IMR-90 (cell line): ENCODE data around the gene MPRIP.

Experiments
- BHLHE40 ChIP-seq: fragments of 150-350 bp; IDR thresholded peaks from 2 replicates; pipeline ENCODE4 v1.6.1; 2016; ENCODE audit warnings: mild to moderate bottlenecking, low read depth, low read length
- CHD1 ChIP-seq: IDR thresholded peaks from 2 replicates; pipeline ENCODE4 v1.6.1; 2012; ENCODE audit warnings: low read depth, low read length, improper control_type of control experiment
- MAFK ChIP-seq: IDR thresholded peaks from 2 replicates; pipeline ENCODE4 v1.6.1; 2012; ENCODE audit warnings: low read depth, low read length, improper control_type of control experiment
- MXI1 ChIP-seq: IDR thresholded peaks from 2 replicates; pipeline ENCODE4 v1.6.1; 2012; ENCODE audit warnings: low read depth, mild to moderate bottlenecking, low read length, moderate library complexity, borderline replicate concordance
- NFE2L2 ChIP-seq: fragments of 150-350 bp; IDR thresholded peaks from 2 replicates; pipeline ENCODE4 v1.6.1; 2016; ENCODE audit warnings: low read depth, mild to moderate bottlenecking, low read length
- POLR2A ChIP-seq: IDR thresholded peaks from 2 replicates; pipeline ENCODE4 v1.6.1; 2012; ENCODE audit warnings: mild to moderate bottlenecking, low read depth, low read length
- RCOR1 ChIP-seq: IDR thresholded peaks from 2 replicates; pipeline ENCODE4 v1.6.1; 2012; ENCODE audit warnings: mild to moderate bottlenecking, low read length, improper control_type of control experiment; ENCODE audit not compliant: insufficient replicate concordance
- RFX5 ChIP-seq: IDR thresholded peaks from 2 replicates; pipeline ENCODE4 v1.8.0; 2012; ENCODE audit warnings: low read depth, mild to moderate bottlenecking, low read length, moderate library complexity
- SMC3 ChIP-seq: fragments of 150-350 bp; IDR thresholded peaks from 2 replicates; pipeline ENCODE4 v1.6.1; 2016; ENCODE audit warnings: low read depth, mild to moderate bottlenecking, antibody characterized with exemption, low read length, moderate library complexity
- TF ChIP-seq, protein P1 (sequence below): conservative IDR thresholded peaks from 2 replicates; pipeline ENCODE4 v1.5.1; 2012; ENCODE audit warnings: mild to moderate bottlenecking, low read depth, low read length, improper control_type of control experiment

DNA sequence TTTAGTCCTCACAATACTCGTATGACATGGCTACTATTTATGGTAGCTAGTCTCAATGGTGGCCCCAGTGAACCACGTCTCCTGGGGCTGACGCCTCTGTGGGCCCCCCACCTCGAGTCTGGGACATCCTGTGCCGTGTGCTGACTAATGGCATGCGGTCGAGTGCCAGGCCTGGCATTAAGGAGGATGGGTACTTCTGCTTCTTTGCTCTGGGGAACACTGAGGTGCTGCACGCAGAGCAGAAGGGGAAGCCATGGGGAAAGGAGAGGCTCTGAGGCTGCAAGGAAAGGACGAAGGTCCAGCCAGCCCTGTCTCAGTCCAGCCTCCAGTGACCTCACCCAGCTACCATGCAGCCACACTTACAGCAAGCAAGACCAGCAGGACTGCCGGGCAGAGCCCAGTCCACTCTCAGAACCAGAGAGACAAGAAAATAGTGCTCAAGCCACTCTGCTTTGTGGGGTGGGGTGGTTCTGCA, 5.7 kb upstream of the MPRIP start:
- TF ChIP-seq, protein P1, sequence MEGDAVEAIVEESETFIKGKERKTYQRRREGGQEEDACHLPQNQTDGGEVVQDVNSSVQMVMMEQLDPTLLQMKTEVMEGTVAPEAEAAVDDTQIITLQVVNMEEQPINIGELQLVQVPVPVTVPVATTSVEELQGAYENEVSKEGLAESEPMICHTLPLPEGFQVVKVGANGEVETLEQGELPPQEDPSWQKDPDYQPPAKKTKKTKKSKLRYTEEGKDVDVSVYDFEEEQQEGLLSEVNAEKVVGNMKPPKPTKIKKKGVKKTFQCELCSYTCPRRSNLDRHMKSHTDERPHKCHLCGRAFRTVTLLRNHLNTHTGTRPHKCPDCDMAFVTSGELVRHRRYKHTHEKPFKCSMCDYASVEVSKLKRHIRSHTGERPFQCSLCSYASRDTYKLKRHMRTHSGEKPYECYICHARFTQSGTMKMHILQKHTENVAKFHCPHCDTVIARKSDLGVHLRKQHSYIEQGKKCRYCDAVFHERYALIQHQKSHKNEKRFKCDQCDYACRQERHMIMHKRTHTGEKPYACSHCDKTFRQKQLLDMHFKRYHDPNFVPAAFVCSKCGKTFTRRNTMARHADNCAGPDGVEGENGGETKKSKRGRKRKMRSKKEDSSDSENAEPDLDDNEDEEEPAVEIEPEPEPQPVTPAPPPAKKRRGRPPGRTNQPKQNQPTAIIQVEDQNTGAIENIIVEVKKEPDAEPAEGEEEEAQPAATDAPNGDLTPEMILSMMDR: no peak
- no peak for TF ChIP-seq RCOR1
- no peak for TF ChIP-seq POLR2A
- no peak for TF ChIP-seq BHLHE40
- no peak for TF ChIP-seq CHD1
- no peak for TF ChIP-seq RFX5
- TF ChIP-seq MAFK: no peak
- no peak for TF ChIP-seq NFE2L2
- TF ChIP-seq MXI1: no peak
- no peak for TF ChIP-seq SMC3
